Peyer's patch (tissue), 4 donors: ENCODE results near the gene FOXQ1.

Experiments
- CTCF ChIP-seq, 6 experiments: fragments of 450-650 bp in 4 of 6; fragments of 200-600 bp in 2 of 6; sonication (generic) in 1 of 6; IDR thresholded peaks; one replicate each; pipeline ENCODE4 v1.5.1; 2017 to 2019; ENCODE audit warnings: antibody characterized with exemption in 6 of 6, mild to moderate bottlenecking in 3 of 6, moderate library complexity in 1 of 6
- POLR2A ChIP-seq, 2 donors: fragments of 450-650 bp; IDR thresholded peaks; one replicate each; pipeline ENCODE4 v1.5.1; 2017; ENCODE audit warnings: antibody characterized with exemption in 2 of 2, mild to moderate bottlenecking in 2 of 2, moderate library complexity in 2 of 2

GRCh38 chr6:1295420-1295819 lies 16.5 kb upstream of the FOXQ1 start:
- TF ChIP-seq CTCF (IDR thresholded peaks at IDR 0.05) = no peak
- no peak for TF ChIP-seq POLR2A (IDR thresholded peaks at IDR 0.05)
